CD4-positive, alpha-beta T cell (primary cell): ENCODE measurements around the gene FOXC2. TPM values are rescaled to one million over a fixed set of nuclear protein-coding genes. Genes with fewer than 3 reads are reported as not detected.

Experiments used
- ATAC-seq: fragments of 200-7000 bp; cut with Tn5 transposase; one replicate; pipeline ENCODE4 v1.10.0; 2022; ENCODE audit warnings: mild to moderate bottlenecking; ENCODE audit not compliant: poor library complexity
- CTCF ChIA-PET: fragments of 350-600 bp; sonication (Branson Sonifier 250); formaldehyde crosslinking; loops from one replicate; lab custom pipeline; 2021; ENCODE audit warnings: antibody characterized with exemption, inconsistent platforms; lab: Charles Lee
- POLR2A ChIA-PET: fragments of 350-600 bp; sonication (Branson Sonifier 250); formaldehyde crosslinking; loops from one replicate; lab custom pipeline; 2021; ENCODE audit warnings: antibody characterized with exemption, inconsistent platforms; lab: Charles Lee
- DNase-seq, 14 experiments: peaks; one replicate each; pipeline ENCODE4 v3.0.0-alpha.2; 2013 to 2020; ENCODE audit warnings: mixed read lengths in 2 of 14
- H3K27ac ChIP-seq, 2 donors: one replicate each; pipeline versions ENCODE4 v1.5.1 to v1.7.0; 2013; ENCODE audit warnings: low read length in 2 of 2, low read depth in 1 of 2, mild to moderate bottlenecking in 1 of 2
- H3K27me3 ChIP-seq, 2 experiments: 1 replicate in 1 of 2; 2 replicates in 1 of 2; pipeline versions ENCODE4 v1.6.1 to v1.7.0; 2013; ENCODE audit warnings: low read length in 2 of 2, control low read depth in 1 of 2, mild to moderate bottlenecking in 1 of 2, moderate library complexity in 1 of 2; ENCODE audit not compliant: insufficient read depth in 2 of 2, control insufficient read depth in 1 of 2
- H3K36me3 ChIP-seq: one replicate; pipeline ENCODE4 v1.6.1; 2013; ENCODE audit warnings: low read length, control low read depth; ENCODE audit not compliant: insufficient read depth
- H3K4me1 ChIP-seq: one replicate; pipeline ENCODE4 v1.6.1; 2013; ENCODE audit warnings: low read length, control low read depth; ENCODE audit not compliant: insufficient read depth
- H3K4me3 ChIP-seq: one replicate; pipeline ENCODE4 v1.5.1; 2013; ENCODE audit warnings: mild to moderate bottlenecking, low read length, moderate library complexity
- H3K9me3 ChIP-seq, 2 experiments: 1 replicate in 1 of 2; 2 replicates in 1 of 2; pipeline versions ENCODE4 v1.6.1 to v1.7.0; 2013; ENCODE audit warnings: low read length in 2 of 2, mild to moderate bottlenecking in 2 of 2, control low read depth in 1 of 2, moderate library complexity in 1 of 2; ENCODE audit not compliant: control insufficient read depth in 1 of 2, insufficient read depth in 1 of 2
- H3K27ac Mint-ChIP-seq: one replicate; pipeline ENCODE4 v1.8.0; 2020; ENCODE audit warnings: mixed read lengths
- H3K27me3 Mint-ChIP-seq: one replicate; pipeline ENCODE4 v1.8.0; 2021; ENCODE audit warnings: mixed read lengths
- H3K36me3 Mint-ChIP-seq: one replicate; pipeline ENCODE4 v1.8.0; 2021; ENCODE audit warnings: low read depth, mixed read lengths
- H3K4me1 Mint-ChIP-seq: one replicate; pipeline ENCODE4 v1.8.0; 2021; ENCODE audit warnings: low read depth, mixed read lengths
- H3K4me3 Mint-ChIP-seq: one replicate; pipeline ENCODE4 v1.8.0; 2020; ENCODE audit warnings: mild to moderate bottlenecking, mixed read lengths
- H3K9me3 Mint-ChIP-seq: one replicate; pipeline ENCODE4 v1.8.0; 2020; ENCODE audit warnings: mixed read lengths
- intact Hi-C, 2 experiments: fragments of 100-400 bp; cut with DNase I in 1 of 2; cut with micrococcal nuclease in 1 of 2; formaldehyde crosslinking; loops; one replicate each; pipeline versions ENCODE4 v1.15.1 to v1.9.0; 2023 to 2025; cut with DNase I, micrococcal nuclease
- total RNA-seq, 174 experiments: library from RNA in 2 of 174; stranded (reverse) in 2 of 174; gene quantifications; one replicate each; pipeline ENCODE4 v1.2.3 and lab custom pipeline; 2021 to 2026
- TF ChIP-seq, protein P1 (sequence below): fragments of 200-600 bp; IDR thresholded peaks from one replicate; pipeline ENCODE4 v1.8.0; 2022; ENCODE audit warnings: antibody characterized with exemption, mild to moderate bottlenecking

Gene FOXC2
- total RNA-seq, 2 experiments from 2014 or later, result 0.11 to 0.19 TPM

DNA sequence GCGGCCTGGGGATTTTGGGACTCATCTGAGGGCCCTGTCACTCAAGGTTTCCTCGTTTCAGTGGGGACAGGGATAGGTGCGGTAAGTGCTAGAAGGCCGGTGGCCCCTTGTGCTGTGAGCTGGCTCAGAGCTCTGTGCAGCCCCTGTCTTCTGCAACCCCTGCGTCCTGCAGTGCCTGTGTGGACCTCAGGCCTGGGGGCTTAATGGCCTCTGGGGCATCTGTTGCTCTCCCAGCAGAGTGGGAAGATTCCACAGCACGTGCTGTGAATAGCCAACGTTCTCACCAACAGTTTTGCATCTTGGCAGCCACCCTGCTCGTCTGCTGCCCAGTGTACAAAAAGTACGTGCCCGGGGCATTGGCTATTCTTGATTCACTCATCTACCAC is 4.9 kb downstream of the FOXC2 start:
- peaks cover 0 to 4% of the 10 kb centered on the region in 2 experiments for H3K9me3 ChIP-seq
- H3K36me3 Mint-ChIP-seq, result no peaks in the 10 kb centered on the region
- ATAC-seq (no peak), DNase-seq (no peak)
- H3K4me1 Mint-ChIP-seq, result peaks cover 13% of the 10 kb centered on the region
- no peak overlapping the region for H3K4me3 Mint-ChIP-seq
- TF ChIP-seq, protein P1, sequence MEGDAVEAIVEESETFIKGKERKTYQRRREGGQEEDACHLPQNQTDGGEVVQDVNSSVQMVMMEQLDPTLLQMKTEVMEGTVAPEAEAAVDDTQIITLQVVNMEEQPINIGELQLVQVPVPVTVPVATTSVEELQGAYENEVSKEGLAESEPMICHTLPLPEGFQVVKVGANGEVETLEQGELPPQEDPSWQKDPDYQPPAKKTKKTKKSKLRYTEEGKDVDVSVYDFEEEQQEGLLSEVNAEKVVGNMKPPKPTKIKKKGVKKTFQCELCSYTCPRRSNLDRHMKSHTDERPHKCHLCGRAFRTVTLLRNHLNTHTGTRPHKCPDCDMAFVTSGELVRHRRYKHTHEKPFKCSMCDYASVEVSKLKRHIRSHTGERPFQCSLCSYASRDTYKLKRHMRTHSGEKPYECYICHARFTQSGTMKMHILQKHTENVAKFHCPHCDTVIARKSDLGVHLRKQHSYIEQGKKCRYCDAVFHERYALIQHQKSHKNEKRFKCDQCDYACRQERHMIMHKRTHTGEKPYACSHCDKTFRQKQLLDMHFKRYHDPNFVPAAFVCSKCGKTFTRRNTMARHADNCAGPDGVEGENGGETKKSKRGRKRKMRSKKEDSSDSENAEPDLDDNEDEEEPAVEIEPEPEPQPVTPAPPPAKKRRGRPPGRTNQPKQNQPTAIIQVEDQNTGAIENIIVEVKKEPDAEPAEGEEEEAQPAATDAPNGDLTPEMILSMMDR, result no peak
- H3K4me1 ChIP-seq, result peaks cover 19% of the 10 kb centered on the region
- H3K9me3 Mint-ChIP-seq, result no peaks in the 10 kb centered on the region
- H3K36me3 ChIP-seq, result no peaks in the 10 kb centered on the region
- peaks cover 83% of the 10 kb centered on the region for H3K27me3 Mint-ChIP-seq
- ChIA-PET CTCF (no interaction called here), POLR2A (no interaction called here)
- peaks cover 58 to 71% of the 10 kb centered on the region in 2 experiments for H3K27me3 ChIP-seq
- intact Hi-C loops, result no loop called here
- H3K27ac Mint-ChIP-seq, result no peak overlapping the region
- H3K4me3 ChIP-seq, result no peak overlapping the region
- H3K27ac ChIP-seq, result no peak overlapping the region

DNA sequence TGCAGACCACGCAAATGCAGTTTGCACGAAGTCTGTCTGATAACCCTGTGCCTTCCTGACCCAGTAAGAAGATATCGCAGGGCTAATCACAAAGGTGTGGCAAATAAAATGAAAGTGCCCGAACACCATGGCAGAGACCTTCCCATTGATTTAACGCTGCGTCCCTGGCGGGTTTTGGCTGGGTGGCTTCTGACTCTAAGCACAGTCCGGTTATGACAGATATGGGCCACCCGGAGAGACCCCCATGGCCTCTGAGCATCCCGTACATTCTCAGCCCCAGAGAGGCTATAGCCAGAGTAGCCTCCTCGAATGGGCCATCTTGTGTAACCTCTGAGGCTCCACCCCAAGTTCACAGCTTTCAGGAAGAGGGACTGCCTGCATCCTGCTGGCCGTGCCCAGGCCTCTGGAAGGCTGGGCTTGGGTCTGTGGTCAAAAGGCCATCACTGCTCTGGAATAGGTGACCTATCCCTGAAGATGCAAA is 5.5 kb downstream of the FOXC2 start:
- TF ChIP-seq, protein P1, result no peak

DNA sequence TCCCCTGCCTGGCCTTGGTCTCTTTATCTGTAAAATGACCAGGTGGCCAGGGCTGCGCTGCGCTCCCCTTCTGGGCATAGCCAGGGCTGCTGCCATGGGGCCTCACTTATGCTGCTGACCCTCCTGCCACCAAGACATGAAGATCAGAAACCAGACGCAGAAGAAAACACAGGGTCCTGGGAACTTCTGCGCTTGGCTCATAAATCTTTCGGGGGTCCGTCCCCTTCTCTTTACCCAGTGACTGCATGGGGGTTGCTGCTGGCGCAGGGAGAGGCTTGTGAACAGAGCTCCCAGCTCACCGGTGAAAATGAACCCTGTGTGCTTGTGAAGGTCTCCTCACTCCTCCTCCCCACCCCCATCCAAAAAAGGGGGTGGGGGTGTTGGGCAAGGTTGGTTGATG is 6.0 kb downstream of the FOXC2 start:
- peaks cover 8% of the 10 kb centered on the region for H3K4me1 Mint-ChIP-seq
- H3K4me3 Mint-ChIP-seq, result no peak overlapping the region
- DNase-seq (no peak), ATAC-seq (no peak)
- ChIA-PET POLR2A (no interaction called here), CTCF (no interaction called here)
- Histone ChIP-seq H3K36me3 (no peaks in the 10 kb centered on the region), H3K27me3 (peaks cover 62 to 74% of the 10 kb centered on the region in 2 experiments), H3K4me1 (peaks cover 14% of the 10 kb centered on the region), H3K27ac (no peak overlapping the region), H3K9me3 (peaks cover 0 to 6% of the 10 kb centered on the region in 2 experiments), H3K4me3 (no peak overlapping the region)
- peaks cover 84% of the 10 kb centered on the region for H3K27me3 Mint-ChIP-seq
- TF ChIP-seq, protein P1, result no peak
- intact Hi-C loops, result no loop called here
- H3K27ac Mint-ChIP-seq, result no peak overlapping the region
- no peaks in the 10 kb centered on the region for H3K36me3 Mint-ChIP-seq
- H3K9me3 Mint-ChIP-seq, result no peaks in the 10 kb centered on the region

More for the DNA sequence above, 5.5 kb downstream of the FOXC2 start:
- Histone ChIP-seq H3K27ac (no peak overlapping the region), H3K36me3 (no peaks in the 10 kb centered on the region), H3K27me3 (peaks cover 61 to 74% of the 10 kb centered on the region in 2 experiments), H3K4me1 (peaks cover 19% of the 10 kb centered on the region), H3K9me3 (peaks cover 0 to 6% of the 10 kb centered on the region in 2 experiments), H3K4me3 (no peak overlapping the region)
- POLR2A ChIA-PET, result no interaction called here
- H3K4me3 Mint-ChIP-seq, result no peak overlapping the region
- ATAC-seq (no peak), DNase-seq (no peak)
- no peaks in the 10 kb centered on the region for H3K9me3 Mint-ChIP-seq
- intact Hi-C loops, result no loop called here
- H3K36me3 Mint-ChIP-seq, result no peaks in the 10 kb centered on the region
- peaks cover 13% of the 10 kb centered on the region for H3K4me1 Mint-ChIP-seq
- H3K27ac Mint-ChIP-seq, result no peak overlapping the region
- CTCF ChIA-PET, result no interaction called here
- peaks cover 84% of the 10 kb centered on the region for H3K27me3 Mint-ChIP-seq
